22Rv1 (cell line): Measurements from ENCODE around the gene LDLRAD4.

Experiments
- H3K27ac ChIP-seq: fragments of 450-650 bp; 2 replicates; pipeline ENCODE4 v1.5.1; 2017
- ZFX ChIP-seq: fragments of 450-650 bp; IDR thresholded peaks from 2 replicates; pipeline ENCODE4 v1.6.1; 2017; ENCODE audit warnings: antibody characterized with exemption, borderline replicate concordance
- TF ChIP-seq, protein P1 (sequence below): fragments of 450-650 bp; IDR thresholded peaks from 2 replicates; pipeline ENCODE4 v1.5.1; 2017; ENCODE audit warnings: mild to moderate bottlenecking

LDLRAD4 gene

DNA sequence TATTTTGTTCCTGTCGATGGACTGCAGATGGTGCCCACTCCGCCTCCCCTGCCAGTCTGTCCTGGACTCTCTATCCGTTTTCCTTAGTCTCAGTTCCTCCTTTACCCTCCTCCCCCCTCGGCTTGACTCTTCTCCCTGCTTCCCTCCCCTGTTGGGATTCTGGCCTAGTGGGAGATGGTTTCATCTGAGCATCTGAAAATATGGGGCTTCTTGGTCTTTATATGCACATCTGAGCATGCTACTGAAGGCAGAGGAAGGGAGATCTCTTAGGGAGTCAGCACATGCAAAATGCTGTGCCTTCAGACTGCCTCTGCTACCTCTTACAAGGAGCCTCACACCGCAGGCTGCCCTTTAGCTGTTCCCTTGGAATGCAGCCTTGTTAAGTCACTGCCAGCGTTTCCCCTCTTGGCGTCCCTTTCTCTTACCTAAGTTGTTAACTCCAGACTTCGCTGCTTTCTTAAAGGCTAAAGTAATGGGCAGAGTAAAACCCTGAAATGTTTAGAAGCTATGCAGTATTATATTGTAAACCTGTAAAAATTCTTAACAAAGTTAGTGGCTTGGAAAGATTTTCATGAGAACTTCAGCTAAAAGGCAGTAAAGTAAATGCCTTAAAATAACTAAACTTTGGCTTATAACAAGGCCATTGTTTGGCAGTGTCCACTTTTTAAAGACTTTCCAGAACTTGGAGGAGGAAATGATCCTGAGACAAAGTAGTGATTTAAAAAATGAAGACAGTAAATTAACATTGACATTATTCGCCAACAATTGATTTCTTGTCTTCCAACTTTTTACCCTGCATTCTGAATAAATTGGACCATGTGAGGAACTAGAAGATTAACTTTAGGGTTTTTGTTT, 49.8 kb downstream of the LDLRAD4 start:
- TF ChIP-seq ZFX = no peak
- TF ChIP-seq, protein P1, sequence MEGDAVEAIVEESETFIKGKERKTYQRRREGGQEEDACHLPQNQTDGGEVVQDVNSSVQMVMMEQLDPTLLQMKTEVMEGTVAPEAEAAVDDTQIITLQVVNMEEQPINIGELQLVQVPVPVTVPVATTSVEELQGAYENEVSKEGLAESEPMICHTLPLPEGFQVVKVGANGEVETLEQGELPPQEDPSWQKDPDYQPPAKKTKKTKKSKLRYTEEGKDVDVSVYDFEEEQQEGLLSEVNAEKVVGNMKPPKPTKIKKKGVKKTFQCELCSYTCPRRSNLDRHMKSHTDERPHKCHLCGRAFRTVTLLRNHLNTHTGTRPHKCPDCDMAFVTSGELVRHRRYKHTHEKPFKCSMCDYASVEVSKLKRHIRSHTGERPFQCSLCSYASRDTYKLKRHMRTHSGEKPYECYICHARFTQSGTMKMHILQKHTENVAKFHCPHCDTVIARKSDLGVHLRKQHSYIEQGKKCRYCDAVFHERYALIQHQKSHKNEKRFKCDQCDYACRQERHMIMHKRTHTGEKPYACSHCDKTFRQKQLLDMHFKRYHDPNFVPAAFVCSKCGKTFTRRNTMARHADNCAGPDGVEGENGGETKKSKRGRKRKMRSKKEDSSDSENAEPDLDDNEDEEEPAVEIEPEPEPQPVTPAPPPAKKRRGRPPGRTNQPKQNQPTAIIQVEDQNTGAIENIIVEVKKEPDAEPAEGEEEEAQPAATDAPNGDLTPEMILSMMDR = no peak
- H3K27ac ChIP-seq = no peak overlapping the region

DNA sequence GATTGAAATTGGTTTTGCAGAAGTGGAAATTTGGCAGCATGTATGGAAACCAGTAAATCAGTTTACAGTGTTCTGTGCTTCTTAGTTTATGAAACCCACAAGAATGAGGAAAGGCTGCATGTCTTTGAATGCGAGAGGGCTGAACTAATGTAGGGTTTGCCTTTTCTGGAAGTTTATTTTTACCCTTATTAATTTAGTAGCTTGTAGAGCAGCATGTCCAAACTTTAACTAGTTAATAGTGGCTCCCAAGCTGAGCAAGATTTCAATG, 50.4 kb downstream of the LDLRAD4 start:
- TF ChIP-seq, protein P1 = no peak
- TF ChIP-seq ZFX = no peak
- no peak overlapping the region for H3K27ac ChIP-seq

DNA sequence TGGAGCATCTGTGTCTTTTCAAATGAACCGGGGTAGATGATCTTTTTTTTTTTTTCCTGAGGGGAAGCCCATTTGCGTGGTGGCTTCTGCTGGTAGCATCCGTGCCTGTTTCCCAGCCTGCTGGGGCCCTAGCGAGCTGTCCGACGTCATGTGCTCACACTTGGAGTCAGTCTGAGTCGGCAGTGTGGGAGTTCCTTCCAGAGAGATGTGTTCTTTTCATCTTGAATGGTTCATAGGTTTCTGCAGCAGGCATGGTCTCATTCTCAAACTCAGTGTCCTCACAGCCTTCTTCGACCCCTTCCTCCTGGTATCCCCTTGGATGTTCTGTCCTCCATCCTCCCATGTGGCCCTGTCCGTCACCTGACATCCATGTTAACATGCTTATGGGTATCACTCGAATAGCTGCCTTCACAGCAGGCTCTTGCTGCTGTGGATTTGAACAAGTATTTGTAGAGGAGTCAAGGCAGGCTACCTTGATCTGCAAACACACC, 51.0 kb downstream of the LDLRAD4 start:
- no peak overlapping the region for H3K27ac ChIP-seq
- TF ChIP-seq, protein P1 = no peak
- TF ChIP-seq ZFX = no peak

DNA sequence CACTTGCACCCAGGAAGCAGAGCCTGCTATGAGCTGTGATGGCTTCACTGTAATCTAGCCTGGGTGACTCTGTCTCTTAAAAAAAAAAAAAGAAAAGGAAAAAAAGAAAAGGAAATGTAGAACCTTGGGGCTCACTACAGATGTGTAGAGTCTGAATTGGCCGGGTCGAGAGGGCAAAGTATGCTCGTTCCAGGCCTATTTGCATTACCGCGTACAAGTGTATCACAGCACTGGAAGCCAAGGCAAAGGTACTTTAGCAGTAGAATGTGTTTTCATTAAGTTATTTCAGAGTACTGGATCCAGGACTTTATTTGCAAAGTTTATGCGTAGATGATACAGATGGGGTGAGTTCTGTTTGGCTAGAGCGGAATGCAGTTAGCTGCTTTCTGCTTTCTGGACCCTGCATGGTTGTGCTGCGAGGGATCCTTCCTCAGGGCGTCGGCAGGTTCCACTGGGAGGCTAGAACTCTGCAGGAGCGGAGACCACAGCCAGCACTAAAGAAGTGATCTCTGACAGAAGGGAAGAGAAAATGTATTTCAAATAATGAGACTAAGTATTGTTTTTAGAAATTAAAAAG, 51.8 kb downstream of the LDLRAD4 start:
- TF ChIP-seq, protein P1 = no peak
- TF ChIP-seq ZFX = no peak
- H3K27ac ChIP-seq = no peak overlapping the region

DNA sequence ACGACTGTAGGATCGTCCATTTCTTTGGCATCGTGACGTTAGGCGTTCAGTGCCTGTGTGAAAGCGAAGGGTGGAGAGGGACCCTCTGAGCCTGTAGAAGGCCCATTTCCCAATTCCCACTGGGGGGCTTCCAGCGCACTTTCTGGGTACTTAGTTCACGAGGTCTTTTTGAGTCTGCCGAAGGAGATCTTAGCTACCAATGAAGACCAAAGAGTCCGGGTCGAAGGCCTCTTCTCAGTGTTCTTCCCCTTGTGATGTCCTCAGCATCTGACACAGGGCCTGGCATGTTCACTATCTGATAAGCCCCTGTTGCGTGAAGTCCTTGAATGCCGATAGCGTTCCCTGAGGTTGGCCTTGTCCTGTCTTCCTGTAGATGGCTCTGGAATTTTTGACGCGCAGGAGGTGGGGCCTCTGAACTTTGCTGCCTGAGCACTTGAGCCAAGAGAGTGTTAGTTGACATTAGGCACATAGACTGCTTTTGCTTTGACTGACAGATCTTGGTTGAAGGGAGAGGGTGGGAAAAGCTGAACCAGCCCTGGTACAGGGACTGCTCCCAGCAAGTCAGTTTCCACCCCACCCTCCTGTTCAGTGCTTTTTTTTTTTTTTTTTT, 52.8 kb downstream of the LDLRAD4 start:
- TF ChIP-seq, protein P1 = no peak
- no peak for TF ChIP-seq ZFX
- no peak overlapping the region for H3K27ac ChIP-seq

DNA sequence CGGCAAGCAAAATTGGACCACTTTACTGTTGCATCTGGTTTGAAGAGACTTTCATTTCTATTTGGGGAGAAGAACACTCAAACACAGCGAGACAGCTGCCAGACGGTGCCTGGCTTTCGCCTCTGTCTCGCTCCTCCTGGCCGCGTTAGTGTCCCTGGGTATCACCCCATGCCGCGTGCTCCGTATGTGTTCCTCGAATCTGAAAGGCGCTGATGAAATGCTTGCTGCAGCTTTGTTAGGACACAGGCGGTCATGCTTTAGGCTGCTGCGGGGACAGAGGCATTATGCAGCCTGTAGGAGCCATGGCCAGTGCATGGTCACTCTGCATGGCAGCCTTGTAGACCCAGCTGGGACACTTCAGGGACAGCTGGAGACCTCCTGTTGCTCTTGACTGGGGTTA, 53.9 kb downstream of the LDLRAD4 start:
- no peak for TF ChIP-seq ZFX
- TF ChIP-seq, protein P1 = no peak
- H3K27ac ChIP-seq = no peak overlapping the region

DNA sequence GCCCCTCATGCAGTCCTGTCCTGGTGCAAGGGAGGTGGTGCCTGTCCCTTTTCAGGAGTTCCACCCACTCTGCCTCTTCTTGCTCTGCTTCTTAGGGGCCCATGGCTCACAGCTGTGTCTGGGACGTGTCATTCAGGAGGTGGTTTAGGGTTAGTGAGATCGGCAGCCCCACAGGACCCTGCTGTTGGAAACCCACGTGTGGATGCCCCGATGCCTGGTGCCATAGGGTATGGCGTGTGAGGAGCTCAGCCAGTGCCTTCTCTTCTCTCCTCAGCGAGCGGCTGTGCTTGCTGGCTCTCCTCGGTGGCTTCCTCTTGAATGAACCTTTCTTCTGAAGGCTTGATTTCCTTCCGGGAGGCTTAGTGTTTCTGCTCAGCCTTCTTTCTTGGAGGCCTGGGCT, 55.2 kb downstream of the LDLRAD4 start:
- H3K27ac ChIP-seq = no peak overlapping the region
- TF ChIP-seq, protein P1 = no peak
- TF ChIP-seq ZFX = no peak
